Activated CD4-positive, alpha-beta T cell treated with anti-CD3 and anti-CD28 coated beads, Interleukin-10, Interleukin-2, amounts not matched to agents 100 ng/mL and 50 ng/mL, durations not matched to agents 16 hours and 8 hours (primary cell): ENCODE data around the gene MYH6.

Source experiments
- DNase-seq: peaks from one replicate; pipeline ENCODE4 v3.0.0-alpha.2; 2020

MYH6 gene

GRCh38 chr14:23353433-23353780 is 54.7 kb downstream of the MYH6 start:
- DNase-seq = no peak

GRCh38 chr14:23352506-23353432 is 55.3 kb downstream of the MYH6 start, which contains the start of gene SLC22A17:
SLC22A17 (minus strand) TSS chr14:23352887.
- peak; percentile 39 for DNase-seq

- no peak for DNase-seq
Measured at GRCh38 chr14:23351681-23352505, 56.2 kb downstream of the MYH6 start.

GRCh38 chr14:23349156-23349845 is 58.8 kb downstream of the MYH6 start:
- DNase-seq = no peak

GRCh38 chr14:23348297-23348655 is 59.8 kb downstream of the MYH6 start:
- DNase-seq = no peak

- no peak for DNase-seq
Measured at GRCh38 chr14:23347406-23348296, 60.4 kb downstream of the MYH6 start.

GRCh38 chr14:23346693-23347405 is 61.2 kb downstream of the MYH6 start:
- DNase-seq = no peak

- no peak for DNase-seq
Measured at GRCh38 chr14:23345987-23346692, 61.9 kb downstream of the MYH6 start.

GRCh38 chr14:23344481-23344880 is 63.6 kb downstream of the MYH6 start:
- no peak for DNase-seq

GRCh38 chr14:23339506-23340268 is 68.4 kb downstream of the MYH6 start:
- no peak for DNase-seq

GRCh38 chr14:23335623-23336022 is 72.5 kb downstream of the MYH6 start:
- DNase-seq = no peak
